Measurements from ENCODE around the gene EXPH5.

- TF ChIP-seq CTCF (IDR thresholded peaks at IDR 0.05) (no peak), POLR2A (IDR thresholded peaks at IDR 0.05) (no peak), EP300 (IDR thresholded peaks at IDR 0.05; ENCODE audit: low read depth) (no peak), POLR2AphosphoS5 (IDR thresholded peaks at IDR 0.05) (no peak)
Observed at GRCh38 chr11:108589136-108589535, 4.4 kb downstream of the EXPH5 start.

Data from transverse colon (tissue), 4 donors.